ENCODE measurements around the gene PGLYRP2. TPM values are rescaled to one million over a fixed set of nuclear protein-coding genes. Genes with fewer than 3 reads are reported as not detected.

Gene PGLYRP2
- total RNA-seq, 4 donors from 2014 or later: not detected

GRCh38 chr19:15501596-15501995, 22.3 kb upstream of the PGLYRP2 start:
- no peak for DNase-seq (ENCODE audit: low spot score in 2 of 2)
- Histone ChIP-seq H3K4me3 (no peak overlapping the region), H3K27ac (no peak overlapping the region), H3K4me1 (no peaks in the 10 kb centered on the region), H3K9me3 (no peaks in the 10 kb centered on the region), H3K27me3 (peaks cover 0 to 14% of the 10 kb centered on the region in 2 donors), H3K36me3 (no peaks in the 10 kb centered on the region)
- TF ChIP-seq EP300 (IDR thresholded peaks at IDR 0.05) (no peak), POLR2A (IDR thresholded peaks at IDR 0.05) (no peak), CTCF (IDR thresholded peaks at IDR 0.05) (no peak)
- 35 to 40% methylated on average over 1 of the region's 1 CpG for WGBS, 2 donors

- Histone ChIP-seq H3K36me3 (no peaks in the 10 kb centered on the region), H3K4me3 (no peak overlapping the region), H3K9me3 (no peaks in the 10 kb centered on the region), H3K27ac (no peak overlapping the region), H3K27me3 (peaks cover 0 to 2% of the 10 kb centered on the region in 2 donors), H3K4me1 (no peaks in the 10 kb centered on the region)
- TF ChIP-seq POLR2A (IDR thresholded peaks at IDR 0.05) (no peak), CTCF (IDR thresholded peaks at IDR 0.05) (no peak), EP300 (IDR thresholded peaks at IDR 0.05) (no peak)
- 51 to 61% methylated on average over 6 of the region's 6 CpGs for WGBS, 2 donors
- DNase-seq (ENCODE audit: low spot score in 2 of 2): no peak
Observed at GRCh38 chr19:15498910-15499309, 19.6 kb upstream of the PGLYRP2 start.

GRCh38 chr19:15498156-15498858, 19.0 kb upstream of the PGLYRP2 start:
- 75 to 78% methylated on average over 10 of the region's 10 CpGs for WGBS, 2 donors
- Histone ChIP-seq H3K4me3 (no peak overlapping the region), H3K27me3 (no peaks in the 10 kb centered on the region), H3K9me3 (no peaks in the 10 kb centered on the region), H3K27ac (no peak overlapping the region), H3K4me1 (no peaks in the 10 kb centered on the region), H3K36me3 (no peaks in the 10 kb centered on the region)
- TF ChIP-seq CTCF (IDR thresholded peaks at IDR 0.05) (no peak), EP300 (IDR thresholded peaks at IDR 0.05) (no peak), POLR2A (IDR thresholded peaks at IDR 0.05) (no peak)
- DNase-seq (ENCODE audit: low spot score in 2 of 2): no peak

- WGBS, 2 donors: 97 to 100% methylated on average over 1 of the region's 1 CpG
- peak in 1 of 2 donors; percentile 61 for TF ChIP-seq EP300 (IDR thresholded peaks at IDR 0.05)
- no peak for TF ChIP-seq CTCF (IDR thresholded peaks at IDR 0.05)
- TF ChIP-seq POLR2A (IDR thresholded peaks at IDR 0.05): no peak
- DNase-seq (ENCODE audit: low spot score in 2 of 2): no peak
- H3K27me3 ChIP-seq: no peaks in the 10 kb centered on the region
- H3K4me3 ChIP-seq: no peak overlapping the region
- no peaks in the 10 kb centered on the region for H3K36me3 ChIP-seq
- H3K4me1 ChIP-seq: no peaks in the 10 kb centered on the region
- no peak overlapping the region for H3K27ac ChIP-seq
- no peaks in the 10 kb centered on the region for H3K9me3 ChIP-seq
Observed at GRCh38 chr19:15495151-15495550, 15.8 kb upstream of the PGLYRP2 start.

- TF ChIP-seq POLR2A (IDR thresholded peaks at IDR 0.05) (no peak), CTCF (IDR thresholded peaks at IDR 0.05) (no peak), EP300 (IDR thresholded peaks at IDR 0.05) (no peak)
- Histone ChIP-seq H3K36me3 (no peaks in the 10 kb centered on the region), H3K27ac (no peak overlapping the region), H3K9me3 (no peaks in the 10 kb centered on the region), H3K4me3 (no peak overlapping the region), H3K27me3 (no peaks in the 10 kb centered on the region), H3K4me1 (no peaks in the 10 kb centered on the region)
- 66 to 75% methylated on average over 12 to 13 of the region's 13 CpGs for WGBS, 2 donors
- DNase-seq (ENCODE audit: low spot score in 2 of 2): no peak
Observed at GRCh38 chr19:15488489-15489226, 9.4 kb upstream of the PGLYRP2 start.
